ENCODE data around the gene BMPR1B. TPM values are rescaled to one million over a fixed set of nuclear protein-coding genes. Genes with fewer than 3 reads are reported as not detected.

Gene BMPR1B
- 0.07 TPM in 1 of 2 replicates, not detected in the other for total RNA-seq

DNA sequence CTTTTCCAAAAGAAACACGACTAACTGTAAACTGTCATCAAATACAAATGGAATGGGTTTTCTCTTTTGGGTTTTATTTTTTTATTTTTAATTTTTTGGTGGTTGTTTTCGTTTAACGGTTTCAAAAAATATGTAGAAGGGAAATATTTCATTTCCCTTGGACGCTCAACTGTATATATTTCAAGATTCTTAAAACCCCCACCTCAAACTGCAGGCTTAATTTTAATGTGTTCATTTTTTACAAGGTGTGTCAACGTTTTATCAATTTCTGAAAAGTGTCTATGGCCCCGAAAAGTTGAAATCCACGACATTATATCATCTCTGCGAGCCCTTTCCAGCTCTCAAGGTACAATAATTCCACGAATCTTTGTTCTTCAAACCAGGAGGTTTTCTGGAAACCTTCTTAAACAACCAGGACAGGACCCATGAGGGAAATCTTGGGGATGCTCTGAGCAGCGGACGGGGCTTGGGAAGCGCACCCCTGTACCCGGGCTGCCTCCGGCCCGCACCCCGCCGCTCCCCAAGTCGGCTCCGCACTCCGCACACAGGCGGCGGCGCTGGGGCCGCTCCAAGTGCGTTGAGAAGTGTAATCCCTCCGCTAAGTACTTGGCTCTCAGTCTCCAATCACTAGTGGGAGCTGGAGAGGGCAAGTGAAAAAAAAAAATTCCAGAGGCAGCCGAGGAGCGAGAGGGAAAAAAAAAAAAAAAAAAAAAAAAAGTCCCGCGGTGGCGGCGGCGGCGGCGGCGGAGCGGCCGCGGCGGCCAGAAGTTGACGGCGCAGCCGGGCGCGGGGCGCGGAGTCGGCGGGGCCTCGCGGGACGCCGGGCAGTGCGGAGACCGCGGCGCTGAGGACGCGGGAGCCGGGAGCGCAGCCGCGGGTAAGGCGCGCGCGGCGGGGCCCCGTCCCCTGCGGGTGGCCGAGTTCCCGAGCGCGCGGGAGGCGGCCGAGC, at the start of gene BMPR1B:
TSS of gene BMPR1B (plus strand) at position 764 of the 949 bp plus-strand sequence. CDS start 346,470 bp downstream, outside the sequence.
- intact Hi-C loops (cut with micrococcal nuclease): loop anchor here (5.0 kb wide), 2 partner anchors 135 to 930 kb away; partner anchors contain the start of gene ATOH1

DNA sequence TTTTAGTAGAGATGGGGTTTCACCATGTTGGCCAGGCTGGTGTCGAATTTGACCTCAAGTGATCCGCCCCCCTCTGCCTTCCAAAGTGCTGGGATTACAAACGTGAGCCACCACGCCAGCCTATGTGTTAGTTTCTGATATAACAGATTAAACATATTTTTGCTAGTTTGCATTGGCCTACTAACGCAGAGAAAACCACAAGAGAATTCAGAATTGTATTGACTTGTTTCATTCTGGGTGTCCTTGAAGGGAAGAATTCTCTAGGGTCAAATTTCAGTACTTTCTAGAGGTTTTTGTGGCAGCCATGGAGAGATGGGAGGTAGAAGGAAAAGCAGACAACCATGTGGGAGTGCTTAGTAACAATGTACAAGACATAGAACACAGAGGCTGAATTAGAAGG, 46.1 kb upstream of the BMPR1B start:
- intact Hi-C loops (cut with micrococcal nuclease): no loop called here

DNA sequence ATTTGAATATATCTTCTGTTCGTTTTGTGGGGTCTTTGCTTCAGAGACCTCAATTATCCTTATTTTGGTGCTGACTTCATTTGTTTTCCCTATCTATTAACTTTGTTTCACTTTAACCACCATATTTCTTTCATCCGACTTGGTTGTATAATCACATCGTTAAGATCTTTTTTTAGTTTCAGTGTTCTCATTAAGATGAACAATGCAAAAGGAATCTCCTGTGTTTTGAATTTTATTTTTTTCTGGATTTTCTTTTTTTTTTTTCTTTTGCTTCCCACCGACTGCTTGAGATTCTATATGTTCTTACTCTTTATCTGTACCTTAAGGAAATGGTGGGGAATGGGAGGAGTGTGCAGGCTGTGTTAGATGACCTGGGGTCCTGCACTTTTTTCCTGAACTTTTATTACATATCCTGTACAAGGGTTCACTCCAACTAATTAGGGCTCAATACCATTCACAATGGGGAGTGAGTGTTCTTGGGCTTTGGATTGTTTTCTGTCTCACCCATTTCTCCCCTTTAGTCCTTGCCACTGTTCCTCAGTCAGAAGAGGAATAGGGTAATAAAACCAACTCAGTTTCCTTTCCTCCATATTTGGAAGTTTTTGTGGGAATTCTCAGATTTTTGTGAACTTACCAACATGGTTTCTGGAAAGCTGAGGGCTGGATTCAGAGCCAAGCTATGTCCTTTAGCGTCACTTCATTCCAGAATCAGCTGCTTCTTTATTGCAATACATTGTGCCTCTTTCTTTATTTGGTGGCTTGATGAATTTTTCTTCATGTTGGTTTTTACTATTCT, 43.2 kb upstream of the BMPR1B start:
- intact Hi-C loops (cut with micrococcal nuclease): no loop called here

DNA sequence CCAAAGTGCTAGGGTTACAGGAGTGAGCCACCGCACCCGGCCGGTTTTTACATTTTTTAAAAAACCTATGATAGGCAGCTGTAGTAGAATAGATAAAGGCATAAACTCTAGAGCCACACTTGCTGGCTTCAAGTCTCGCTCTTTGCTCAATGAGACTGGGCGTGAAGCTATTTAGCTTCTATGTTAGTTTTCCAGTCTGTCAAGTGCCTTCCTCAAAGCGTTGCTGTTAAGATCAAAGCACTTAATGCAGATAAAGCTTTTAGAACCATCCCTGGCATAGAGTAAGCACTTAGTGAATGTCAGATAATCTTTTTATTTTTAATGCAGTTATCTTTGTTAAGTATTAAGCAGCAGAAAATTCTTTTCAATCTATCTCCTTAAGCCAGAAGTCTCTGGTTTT, 42.0 kb upstream of the BMPR1B start:
- intact Hi-C loops (cut with micrococcal nuclease): no loop called here

DNA sequence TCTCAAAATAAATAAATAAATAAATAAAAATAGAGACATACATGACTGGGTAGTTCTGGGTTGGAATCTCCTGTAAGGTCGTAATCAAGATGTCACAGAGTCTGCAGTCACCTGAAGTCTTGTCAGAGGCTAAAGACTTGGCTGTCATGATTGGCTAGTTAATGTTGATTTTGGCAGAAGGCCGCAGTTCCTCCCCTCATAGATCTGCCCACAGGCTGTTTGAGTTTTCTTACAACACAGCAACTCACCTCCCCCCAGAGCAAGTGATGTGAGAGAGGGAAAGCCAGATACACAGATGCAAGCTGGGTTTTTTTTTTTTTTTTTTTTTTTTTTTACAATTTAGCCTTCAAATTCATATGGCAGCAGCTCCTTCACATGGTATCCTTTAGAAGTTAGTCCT, 36.4 kb upstream of the BMPR1B start:
- intact Hi-C loops (cut with micrococcal nuclease): no loop called here

DNA sequence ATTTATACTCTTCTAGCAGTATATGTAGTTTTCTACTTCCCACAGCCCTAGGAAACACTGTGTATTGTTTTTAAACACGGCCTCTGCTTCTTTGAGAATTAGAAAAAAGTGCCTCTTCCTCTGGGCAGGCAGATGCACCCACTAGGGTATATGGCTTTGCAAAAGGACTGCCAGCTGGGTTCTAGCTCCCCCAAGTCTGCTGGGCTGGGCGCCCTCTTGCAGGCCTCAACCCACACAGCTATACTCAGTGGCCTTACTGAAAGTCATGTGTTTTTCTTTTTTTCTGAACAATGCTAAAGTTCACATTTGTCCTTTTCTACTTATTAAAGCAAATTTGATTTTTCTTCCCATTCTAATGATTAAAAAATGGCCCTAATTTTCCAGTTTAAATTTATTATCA, 35.5 kb upstream of the BMPR1B start:
- intact Hi-C loops (cut with micrococcal nuclease): no loop called here

DNA sequence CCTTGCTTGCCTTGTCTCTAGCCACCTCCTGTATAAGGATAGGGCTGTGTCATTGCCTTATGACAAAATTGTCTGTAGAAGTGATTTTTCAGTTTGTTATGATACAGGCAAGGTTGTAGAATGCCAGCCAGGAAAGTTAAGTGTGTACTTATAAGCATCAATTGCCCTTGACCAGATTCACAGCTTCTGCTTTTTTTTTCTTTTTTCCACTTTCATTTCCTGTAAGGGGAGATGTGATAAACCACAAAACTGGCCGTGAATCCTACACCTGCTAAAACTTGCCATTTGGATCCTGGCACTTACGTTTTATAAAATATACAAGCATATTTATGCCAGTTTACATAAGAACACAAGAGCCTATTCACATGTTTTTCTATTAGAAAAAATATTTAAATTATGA, 35.0 kb upstream of the BMPR1B start:
- intact Hi-C loops (cut with micrococcal nuclease): no loop called here

DNA sequence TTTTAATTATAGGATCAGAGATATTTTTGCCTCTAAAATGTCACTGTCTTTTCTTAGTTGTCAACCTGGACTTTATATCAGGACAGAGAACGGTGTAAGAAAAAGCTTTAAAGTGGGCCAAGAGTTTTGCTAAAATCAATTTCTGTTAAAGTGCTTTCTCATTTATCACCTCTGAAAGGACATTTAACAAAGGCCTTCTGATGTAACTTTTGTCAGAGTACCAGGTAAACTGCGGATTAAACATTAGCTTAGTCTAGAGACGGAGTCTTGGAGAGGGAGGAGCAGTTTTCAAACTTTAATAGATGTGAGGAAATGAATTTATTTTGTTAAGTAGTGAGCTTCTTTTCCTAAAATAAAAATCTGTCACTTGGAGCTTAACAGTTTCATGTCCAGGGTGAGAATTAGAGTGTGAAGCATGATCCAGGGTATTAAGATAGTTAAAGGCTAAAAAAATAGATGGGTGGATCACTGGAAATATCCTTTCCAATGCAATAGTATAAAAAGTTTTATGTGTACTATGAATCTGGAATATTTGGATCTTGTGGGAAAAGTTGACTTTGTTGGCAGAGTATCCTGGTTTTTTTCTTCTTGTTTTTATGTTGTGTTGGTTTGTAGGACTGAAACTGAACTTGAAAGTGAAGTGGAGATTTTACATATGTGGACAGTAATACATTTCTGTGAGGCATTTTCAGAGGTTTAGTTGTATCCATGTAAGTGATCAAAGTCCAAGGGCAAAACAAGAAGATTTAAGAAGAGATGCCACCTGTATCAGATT, 33.6 kb upstream of the BMPR1B start:
- intact Hi-C loops (cut with micrococcal nuclease): no loop called here

DNA sequence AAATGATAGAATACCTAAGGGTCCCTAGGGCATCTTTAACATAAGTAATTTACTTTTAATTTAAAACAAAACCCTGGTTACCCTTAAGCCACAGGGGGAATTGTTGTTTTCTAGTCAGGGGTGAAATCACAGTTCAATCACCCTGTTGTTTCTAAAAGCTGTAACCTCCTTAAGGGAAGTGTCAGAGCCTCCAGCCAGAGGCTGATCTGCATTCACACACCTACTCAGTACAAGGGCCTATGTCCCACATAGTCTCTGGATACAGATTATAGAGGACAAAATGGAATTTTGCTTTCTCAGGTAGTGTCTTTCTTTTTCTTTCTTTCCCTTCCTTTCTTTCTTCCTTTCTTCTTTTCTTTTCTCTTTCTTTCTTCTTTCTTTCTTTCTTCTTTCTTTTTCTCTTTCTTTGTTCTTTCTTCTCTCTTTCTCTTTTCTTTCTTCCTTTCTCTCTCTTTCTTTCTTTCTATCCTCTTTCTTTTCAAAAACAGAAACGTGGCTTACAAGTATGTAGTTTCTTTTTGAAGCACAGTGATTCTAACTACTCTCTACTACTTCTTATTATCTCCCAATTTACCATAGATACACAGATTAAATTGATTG, 31.1 kb upstream of the BMPR1B start:
- intact Hi-C loops (cut with micrococcal nuclease): no loop called here

DNA sequence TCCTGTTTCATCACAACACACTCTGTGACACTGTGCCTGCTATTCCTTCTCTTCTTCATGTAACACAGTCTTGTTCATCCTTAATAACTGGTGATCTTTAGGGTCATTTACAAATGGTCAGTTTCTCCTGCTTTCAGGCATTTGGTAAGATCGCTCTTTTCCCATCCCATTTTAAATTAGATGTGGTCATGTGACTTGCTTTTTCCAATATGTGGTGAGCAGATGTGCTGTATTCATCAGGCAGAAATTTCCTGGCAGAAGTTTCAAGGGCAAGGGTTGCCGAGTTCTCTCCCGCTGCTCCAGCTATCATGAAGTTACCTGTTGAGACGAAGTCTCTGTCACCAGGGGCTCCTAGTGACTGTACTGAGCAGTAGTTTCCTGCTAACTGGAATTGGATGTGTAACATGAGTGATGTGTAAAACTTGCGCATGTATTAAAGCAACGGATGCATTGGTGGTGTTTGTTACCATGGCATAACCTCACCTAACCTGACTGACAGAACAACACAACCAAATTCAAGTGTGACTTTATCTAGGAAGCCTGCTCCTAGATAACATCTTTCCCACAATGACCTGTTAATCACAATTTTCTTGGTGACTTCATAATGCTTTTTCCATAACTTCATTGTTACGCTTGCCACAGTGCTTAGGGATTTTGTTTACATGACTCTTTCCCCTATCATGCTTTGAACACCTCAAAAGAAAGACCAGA, 29.5 kb upstream of the BMPR1B start:
- intact Hi-C loops (cut with micrococcal nuclease): no loop called here

DNA sequence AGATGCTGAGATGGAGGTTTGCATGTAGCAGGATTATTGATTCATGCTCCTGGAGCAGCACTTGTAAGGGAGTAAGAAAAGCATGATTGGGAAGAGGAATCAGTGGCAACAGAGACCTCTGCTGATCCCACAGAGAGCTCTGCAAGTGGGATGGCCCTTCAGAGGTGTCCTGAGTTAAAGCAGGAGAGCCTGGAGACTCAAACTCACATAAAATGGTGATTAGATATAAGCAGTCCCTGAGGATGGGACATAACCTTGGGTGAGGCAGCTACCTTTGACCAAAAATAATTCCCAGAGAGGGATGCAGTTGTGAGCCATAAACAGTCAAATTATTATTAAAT, 25.4 kb upstream of the BMPR1B start:
- intact Hi-C loops (cut with micrococcal nuclease): no loop called here

DNA sequence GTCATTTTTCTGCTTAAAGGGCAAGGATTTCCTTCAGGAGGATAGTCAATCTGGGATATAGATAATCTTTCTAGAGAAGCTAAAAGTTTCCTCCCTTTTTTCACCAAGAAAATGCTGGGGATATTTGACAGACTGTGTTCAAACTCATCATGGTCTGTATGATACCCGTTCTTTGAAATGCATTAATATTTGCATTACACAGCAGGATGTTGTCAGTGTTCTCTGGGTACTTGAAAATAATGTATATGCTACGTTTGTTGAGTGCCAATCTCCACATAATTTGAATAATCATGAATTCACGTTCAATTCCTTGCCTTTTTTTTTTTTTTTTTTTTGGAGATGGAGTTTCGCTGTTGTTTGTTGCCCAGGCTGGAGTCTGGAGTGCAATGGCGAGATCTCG, 18.0 kb upstream of the BMPR1B start:
- intact Hi-C loops (cut with micrococcal nuclease): no loop called here

DNA sequence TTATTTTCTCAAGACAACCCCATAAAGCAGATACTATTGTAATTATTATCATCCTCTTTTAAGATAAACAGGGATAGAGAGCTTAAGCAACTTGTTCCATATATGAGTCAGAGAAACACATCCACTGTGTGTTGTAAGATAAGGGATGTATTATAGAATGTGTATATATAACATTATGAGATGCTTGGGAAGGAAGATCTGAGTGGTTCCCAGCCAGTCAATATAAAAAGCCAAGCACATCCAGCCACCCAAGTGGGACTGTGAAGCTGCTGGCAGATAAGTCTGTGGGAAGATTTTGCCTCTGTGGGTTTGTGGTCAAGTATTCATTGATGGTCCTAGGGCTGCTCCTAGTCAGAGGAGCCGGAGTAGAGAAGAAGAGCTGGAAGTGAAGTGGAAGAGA, 16.5 kb upstream of the BMPR1B start:
- intact Hi-C loops (cut with micrococcal nuclease): no loop called here

DNA sequence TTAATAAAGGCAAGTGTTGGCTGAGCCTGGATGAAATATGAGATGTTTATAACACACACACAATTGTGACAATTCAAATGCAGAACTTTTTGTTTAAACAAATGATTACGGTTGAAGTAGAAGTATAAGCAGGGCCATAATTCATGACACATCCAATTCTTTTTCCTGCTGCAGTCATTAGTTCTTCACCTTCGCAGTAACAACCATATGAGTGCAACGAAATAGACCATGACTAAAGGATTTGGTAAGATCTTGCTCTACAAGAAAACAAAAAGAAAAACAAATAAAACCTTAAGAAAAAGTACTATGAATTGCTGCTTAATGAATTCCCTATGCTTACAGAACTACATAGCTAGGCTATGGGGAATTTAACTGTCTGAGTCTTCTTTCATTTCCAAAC, 13.9 kb upstream of the BMPR1B start:
- intact Hi-C loops (cut with micrococcal nuclease): no loop called here

DNA sequence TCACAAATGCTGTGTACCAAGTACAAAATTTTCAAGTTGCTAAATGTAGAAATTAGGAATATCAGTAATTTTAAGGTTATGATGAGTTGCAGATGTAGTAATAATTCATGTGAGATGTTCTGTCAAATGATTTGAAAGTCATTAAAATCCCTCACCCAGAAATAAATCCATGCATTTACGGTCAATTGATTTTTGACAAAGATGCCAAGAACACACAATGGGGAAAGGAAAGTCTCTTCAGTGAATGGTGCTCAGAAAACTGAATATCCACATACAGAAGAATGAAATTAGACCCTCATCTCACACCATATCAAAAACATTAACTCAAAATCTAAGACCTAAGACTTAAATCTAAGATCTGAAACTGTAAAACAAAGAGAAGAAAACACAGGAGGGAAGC, 12.9 kb upstream of the BMPR1B start:
- intact Hi-C loops (cut with micrococcal nuclease): no loop called here

DNA sequence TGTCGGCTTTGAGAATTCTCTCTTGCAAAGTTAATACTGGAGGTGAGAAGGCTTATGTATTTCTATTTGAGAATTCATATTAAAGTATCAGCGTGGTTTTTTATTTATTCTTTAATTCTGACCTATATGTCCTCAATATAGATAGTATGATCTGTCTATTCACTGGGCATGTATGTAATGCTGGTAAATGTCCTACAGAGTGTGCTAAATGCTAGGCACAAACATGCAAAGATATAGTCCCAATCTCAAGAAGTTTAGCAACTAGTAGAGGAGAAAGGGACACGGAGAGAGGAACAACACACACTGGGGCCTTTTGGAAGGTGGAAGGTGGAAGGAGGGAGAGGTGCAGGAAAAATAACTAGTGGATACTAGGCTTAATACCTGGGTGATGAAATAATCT, 11.0 kb upstream of the BMPR1B start:
- intact Hi-C loops (cut with micrococcal nuclease): no loop called here

DNA sequence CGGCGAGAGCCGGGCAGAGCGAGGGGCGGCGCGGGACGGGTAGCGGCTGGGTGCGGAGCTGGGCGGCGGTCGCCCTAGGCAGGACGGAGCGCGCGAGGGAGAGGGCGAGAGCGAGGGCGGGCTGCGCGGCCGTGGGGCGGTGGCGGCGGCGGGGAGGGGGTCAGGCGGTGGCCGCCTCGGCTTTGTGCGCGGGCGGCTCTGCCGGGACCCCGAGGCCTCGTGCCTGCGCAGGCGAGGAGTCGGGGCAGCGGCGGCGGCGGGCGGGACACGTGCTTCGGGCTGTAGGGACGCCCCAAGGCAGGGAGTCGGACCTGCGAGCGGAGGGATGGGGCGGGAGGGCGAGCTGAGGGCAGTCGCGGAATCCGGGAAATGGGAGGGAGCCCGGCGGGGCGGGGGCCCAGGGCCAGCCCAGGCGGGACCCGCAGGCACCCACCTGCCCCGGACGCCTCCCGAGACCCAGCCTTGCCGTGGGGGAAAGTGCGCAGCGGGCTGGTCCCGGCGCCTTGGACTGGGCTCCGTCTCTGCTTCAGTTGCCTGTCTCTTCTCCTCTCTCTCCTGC, 465 bp downstream of the BMPR1B start:
- intact Hi-C loops (cut with micrococcal nuclease): loop anchor here (5.0 kb wide), 2 partner anchors 136 to 931 kb away; partner anchors contain the start of gene ATOH1

DNA sequence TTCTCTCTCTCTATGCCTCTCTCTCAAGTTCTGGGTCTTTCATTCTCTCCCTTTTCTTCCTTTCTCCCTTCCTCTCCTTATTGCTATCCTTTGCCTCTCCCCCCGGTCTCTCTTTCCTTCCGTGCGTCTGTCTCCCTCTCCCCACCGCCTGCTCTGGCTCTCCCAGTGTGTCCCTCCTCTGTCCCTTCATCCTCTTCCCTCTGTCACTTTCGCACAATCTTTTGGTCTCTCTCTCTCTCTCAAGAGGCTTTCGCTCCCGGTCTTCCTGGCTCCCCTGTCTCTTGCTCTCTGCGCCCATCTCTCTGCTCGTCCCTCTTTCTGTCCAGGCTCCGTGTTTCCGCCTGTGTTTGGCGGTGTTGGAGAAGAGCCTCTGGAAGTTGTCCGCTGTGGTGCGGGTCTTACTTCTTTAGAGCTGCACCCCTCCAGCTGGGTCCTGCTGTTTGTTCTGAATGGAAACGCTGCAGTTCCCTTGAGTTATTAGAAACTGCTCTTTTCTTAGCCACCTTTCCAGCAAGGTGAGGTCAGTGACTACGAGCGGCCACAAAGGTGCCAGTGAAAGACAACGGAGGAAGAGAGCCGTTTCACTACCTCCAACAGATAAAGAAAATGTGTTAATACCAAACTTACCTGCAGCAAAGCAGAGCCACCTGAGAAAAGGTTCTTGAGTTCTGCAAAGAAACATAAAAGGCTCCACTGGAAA, 1.1 kb downstream of the BMPR1B start:
- intact Hi-C loops (cut with micrococcal nuclease): loop anchor here (5.0 kb wide), 2 partner anchors 137 to 932 kb away; partner anchors contain the start of gene ATOH1

DNA sequence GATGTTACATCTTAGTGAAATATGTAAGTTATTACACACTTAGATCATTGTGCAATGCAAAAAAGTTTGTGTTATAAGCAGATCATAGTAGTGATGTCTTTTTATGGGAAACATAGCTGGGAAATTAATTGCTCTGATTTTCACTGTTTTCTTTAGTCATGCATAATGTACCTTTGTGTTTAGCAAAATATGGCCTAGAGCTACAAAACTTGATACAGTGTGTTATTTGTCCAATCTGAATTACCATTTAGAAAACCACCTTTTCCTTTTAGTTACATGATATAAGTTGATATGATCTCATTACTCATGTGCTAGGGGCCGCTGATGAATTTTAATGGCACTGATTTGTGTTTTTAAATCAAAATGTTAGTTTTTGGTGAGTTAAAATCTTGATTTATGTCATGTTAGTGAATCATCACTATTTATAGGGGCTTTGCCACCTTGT, 2.0 kb downstream of the BMPR1B start:
- intact Hi-C loops (cut with micrococcal nuclease): loop anchor here (5.0 kb wide), 2 partner anchors 137 to 932 kb away; partner anchors contain the start of gene ATOH1

Data from T-helper 2 cell treated with Interferon-gamma antibody and Interleukin-4, amounts not matched to agents 100 ng/mL and 5 ng/mL, for 36 hours (primary cell).